Prostate gland (tissue), 2 donors: Measurements from ENCODE around the gene DIAPH2.

Experiments
- POLR2A ChIP-seq: fragments of 450-650 bp; IDR thresholded peaks from one replicate; pipeline ENCODE4 v1.6.1; 2016; ENCODE audit warnings: antibody characterized with exemption, mild to moderate bottlenecking
- TF ChIP-seq, protein P1 (sequence below), 4 experiments: fragments of 200-600 bp in 2 of 4; fragments of 450-650 bp in 2 of 4; sonication (generic) in 2 of 4; IDR thresholded peaks; 1 replicate in 3 of 4; 2 replicates in 1 of 4; pipeline ENCODE4 v1.5.1; 2016 to 2019; ENCODE audit warnings: antibody characterized with exemption in 4 of 4, mild to moderate bottlenecking in 2 of 4, moderate library complexity in 2 of 4

GRCh38 chrX:97372001-97372766 is 687.5 kb downstream of the DIAPH2 start:
- TF ChIP-seq POLR2A: no peak
- TF ChIP-seq, protein P1, sequence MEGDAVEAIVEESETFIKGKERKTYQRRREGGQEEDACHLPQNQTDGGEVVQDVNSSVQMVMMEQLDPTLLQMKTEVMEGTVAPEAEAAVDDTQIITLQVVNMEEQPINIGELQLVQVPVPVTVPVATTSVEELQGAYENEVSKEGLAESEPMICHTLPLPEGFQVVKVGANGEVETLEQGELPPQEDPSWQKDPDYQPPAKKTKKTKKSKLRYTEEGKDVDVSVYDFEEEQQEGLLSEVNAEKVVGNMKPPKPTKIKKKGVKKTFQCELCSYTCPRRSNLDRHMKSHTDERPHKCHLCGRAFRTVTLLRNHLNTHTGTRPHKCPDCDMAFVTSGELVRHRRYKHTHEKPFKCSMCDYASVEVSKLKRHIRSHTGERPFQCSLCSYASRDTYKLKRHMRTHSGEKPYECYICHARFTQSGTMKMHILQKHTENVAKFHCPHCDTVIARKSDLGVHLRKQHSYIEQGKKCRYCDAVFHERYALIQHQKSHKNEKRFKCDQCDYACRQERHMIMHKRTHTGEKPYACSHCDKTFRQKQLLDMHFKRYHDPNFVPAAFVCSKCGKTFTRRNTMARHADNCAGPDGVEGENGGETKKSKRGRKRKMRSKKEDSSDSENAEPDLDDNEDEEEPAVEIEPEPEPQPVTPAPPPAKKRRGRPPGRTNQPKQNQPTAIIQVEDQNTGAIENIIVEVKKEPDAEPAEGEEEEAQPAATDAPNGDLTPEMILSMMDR (IDR thresholded peaks at IDR 0.05): no peak
